ENCODE data around the gene SDHAF2. TPM values are rescaled to one million over a fixed set of nuclear protein-coding genes. Genes with fewer than 3 reads are reported as not detected.
"Not testable (repeated sequence)": the region's sequence is repeated elsewhere in the genome, so short reads cannot be mapped to it uniquely, and the experiment has no call there.

Gene SDHAF2
- total RNA-seq, 1 experiment from 2014 or later = 49.1 TPM

- no peak overlapping the region for H3K4me3 ChIP-seq (ENCODE audit: low read depth, low read length, poor library complexity, severe bottlenecking)
- BruUV-seq (replicated peaks) = no TSS peak
- DNase-seq (ENCODE audit: low spot score) = no peak
- H3K27me3 ChIP-seq (replicated peaks; ENCODE audit: insufficient read depth, low read depth, low read length, poor library complexity) = no peaks in the 10 kb centered on the region
- TF ChIP-seq CTCF (conservative IDR thresholded peaks at IDR 0.05; ENCODE audit: low read depth, low read length) = no peak
- no peak for TF ChIP-seq EZH2 (IDR thresholded peaks at IDR 0.05; ENCODE audit: borderline replicate concordance, low read depth, low read length, poor library complexity, severe bottlenecking)
- CTCF ChIA-PET = no interaction called here
- H3K36me3 ChIP-seq (ENCODE audit: insufficient read depth, low read length, poor library complexity, severe bottlenecking) = no peaks in the 10 kb centered on the region
- peaks cover 7% of the 10 kb centered on the region for H3K4me1 ChIP-seq (ENCODE audit: insufficient read depth, low read length, poor library complexity, severe bottlenecking)
- H3K9me3 ChIP-seq (ENCODE audit: low read depth, low read length, poor library complexity, severe bottlenecking) = no peaks in the 10 kb centered on the region
- POLR2A ChIA-PET (ENCODE audit: low non-redundant PET) = no interaction called here
- intact Hi-C loops (cut with micrococcal nuclease; ENCODE audit: unreplicated experiment) = no loop called here
- no peak overlapping the region for H3K27ac ChIP-seq (ENCODE audit: low read depth, low read length, poor library complexity, severe bottlenecking)
Measured at GRCh38 chr11:61460986-61461385, 31.1 kb downstream of the SDHAF2 start.

- CTCF ChIA-PET; BruUV-seq (replicated peaks); H3K9me3 ChIP-seq (ENCODE audit: low read depth, low read length, poor library complexity, severe bottlenecking); H3K27me3 ChIP-seq (replicated peaks; ENCODE audit: insufficient read depth, low read depth, low read length, poor library complexity); H3K4me3 ChIP-seq (ENCODE audit: low read depth, low read length, poor library complexity, severe bottlenecking); intact Hi-C loops (cut with micrococcal nuclease; ENCODE audit: unreplicated experiment); H3K27ac ChIP-seq (ENCODE audit: low read depth, low read length, poor library complexity, severe bottlenecking); H3K36me3 ChIP-seq (ENCODE audit: insufficient read depth, low read length, poor library complexity, severe bottlenecking); DNase-seq (ENCODE audit: low spot score); POLR2A ChIA-PET (ENCODE audit: low non-redundant PET); H3K4me1 ChIP-seq (ENCODE audit: insufficient read depth, low read length, poor library complexity, severe bottlenecking): not testable (repeated sequence)
Measured at GRCh38 chr11:61467602-61468001, 37.7 kb downstream of the SDHAF2 start.

- CTCF ChIA-PET = no interaction called here
- intact Hi-C loops (cut with micrococcal nuclease; ENCODE audit: unreplicated experiment) = no loop called here
- H3K9me3 ChIP-seq (ENCODE audit: low read depth, low read length, poor library complexity, severe bottlenecking) = no peaks in the 10 kb centered on the region
- POLR2A ChIA-PET (ENCODE audit: low non-redundant PET) = no interaction called here
- no peak overlapping the region for H3K27ac ChIP-seq (ENCODE audit: low read depth, low read length, poor library complexity, severe bottlenecking)
- no TSS peak for BruUV-seq (replicated peaks)
- no peak for TF ChIP-seq CTCF (conservative IDR thresholded peaks at IDR 0.05; ENCODE audit: low read depth, low read length)
- no peak for TF ChIP-seq EZH2 (IDR thresholded peaks at IDR 0.05; ENCODE audit: borderline replicate concordance, low read depth, low read length, poor library complexity, severe bottlenecking)
- H3K4me1 ChIP-seq (ENCODE audit: insufficient read depth, low read length, poor library complexity, severe bottlenecking) = no peaks in the 10 kb centered on the region
- H3K36me3 ChIP-seq (ENCODE audit: insufficient read depth, low read length, poor library complexity, severe bottlenecking) = no peaks in the 10 kb centered on the region
- H3K4me3 ChIP-seq (ENCODE audit: low read depth, low read length, poor library complexity, severe bottlenecking) = no peak overlapping the region
- H3K27me3 ChIP-seq (replicated peaks; ENCODE audit: insufficient read depth, low read depth, low read length, poor library complexity) = no peaks in the 10 kb centered on the region
- no peak for DNase-seq (ENCODE audit: low spot score)
Measured at GRCh38 chr11:61468002-61468401, 38.1 kb downstream of the SDHAF2 start.

- no TSS peak for BruUV-seq (replicated peaks)
- no peak for DNase-seq (ENCODE audit: low spot score)
- ChIA-PET POLR2A (ENCODE audit: low non-redundant PET) (no interaction called here), CTCF (interaction anchor here (0.5 to 1.7 kb wide), 5 partner anchors 10 to 116 kb away, joined by 4 to 6 read pairs (median 4); no protein-coding TSS in a partner anchor)
- H3K27ac ChIP-seq (ENCODE audit: low read depth, low read length, poor library complexity, severe bottlenecking) = no peak overlapping the region
- H3K27me3 ChIP-seq (replicated peaks; ENCODE audit: insufficient read depth, low read depth, low read length, poor library complexity) = no peaks in the 10 kb centered on the region
- no peaks in the 10 kb centered on the region for H3K36me3 ChIP-seq (ENCODE audit: insufficient read depth, low read length, poor library complexity, severe bottlenecking)
- no peaks in the 10 kb centered on the region for H3K9me3 ChIP-seq (ENCODE audit: low read depth, low read length, poor library complexity, severe bottlenecking)
- H3K4me3 ChIP-seq (ENCODE audit: low read depth, low read length, poor library complexity, severe bottlenecking) = no peak overlapping the region
- H3K4me1 ChIP-seq (ENCODE audit: insufficient read depth, low read length, poor library complexity, severe bottlenecking) = no peaks in the 10 kb centered on the region
- intact Hi-C loops (cut with micrococcal nuclease; ENCODE audit: unreplicated experiment) = loop anchor here (10.0 kb wide), 1 partner anchor 263 kb away; no protein-coding TSS in a partner anchor
- TF ChIP-seq CTCF (conservative IDR thresholded peaks at IDR 0.05; ENCODE audit: low read depth, low read length) (no peak), EZH2 (IDR thresholded peaks at IDR 0.05; ENCODE audit: borderline replicate concordance, low read depth, low read length, poor library complexity, severe bottlenecking) (no peak)
Measured at GRCh38 chr11:61472282-61472681, 42.4 kb downstream of the SDHAF2 start.
